T-cell (primary cell): ENCODE results near the gene RBPJ. TPM values are rescaled to one million over a fixed set of nuclear protein-coding genes. Genes with fewer than 3 reads are reported as not detected.
"Not testable (repeated sequence)": the region's sequence is repeated elsewhere in the genome, so short reads cannot be mapped to it uniquely, and the experiment has no call there.

Experiments used
- ATAC-seq, 4 experiments: fragments of 200-7000 bp in 3 of 4; fragments of 150-1000 bp in 1 of 4; cut with Tn5 transposase; replicated peaks in 1 of 4; 1 replicate in 3 of 4; 2 replicates in 1 of 4; pipeline ENCODE4 v1.10.0; 2021; ENCODE audit warnings: moderate library complexity in 3 of 4, mild to moderate bottlenecking in 2 of 4, moderate number of reproducible peaks in 1 of 4
- CTCF ChIA-PET, 2 donors: fragments of 300-600 bp; sonication (Branson Sonifier 250); formaldehyde crosslinking; loops; one replicate each; lab custom pipeline; 2022; ENCODE audit warnings: antibody characterized with exemption in 2 of 2; lab: Charles Lee
- POLR2A ChIA-PET, 2 donors: fragments of 300-600 bp; sonication (Branson Sonifier 250); formaldehyde crosslinking; loops; one replicate each; lab custom pipeline; 2022; ENCODE audit warnings: antibody characterized with exemption in 2 of 2; lab: Charles Lee
- DNase-seq, 35 experiments: peaks; one replicate each; pipeline versions ENCODE4 v3.0.0 to v3.0.0-alpha.2; 2013 to 2023
- H3K27ac ChIP-seq: one replicate; pipeline ENCODE4 v1.5.1; 2013; ENCODE audit warnings: low read length
- H3K27me3 ChIP-seq, 2 experiments: replicated peaks in 1 of 2; 1 replicate in 1 of 2; 2 replicates in 1 of 2; pipeline versions ENCODE4 v1.6.1 to v1.7.0; 2013; ENCODE audit warnings: low read length in 1 of 2, mixed read lengths in 1 of 2; ENCODE audit not compliant: control insufficient read depth in 2 of 2, insufficient read depth in 2 of 2; ENCODE audit errors: extremely low read depth in 1 of 2
- H3K36me3 ChIP-seq, 2 donors: 1 replicate in 1 of 2; 2 replicates in 1 of 2; pipeline versions ENCODE4 v1.6.1 to v1.7.0; 2013; ENCODE audit warnings: low read length in 1 of 2; ENCODE audit not compliant: control insufficient read depth in 2 of 2, insufficient read depth in 1 of 2; ENCODE audit errors: extremely low read depth in 1 of 2
- H3K4me1 ChIP-seq, 2 experiments: 1 replicate in 1 of 2; 2 replicates in 1 of 2; pipeline versions ENCODE4 v1.6.1 to v1.7.0; 2013; ENCODE audit warnings: low read length in 2 of 2, mixed read lengths in 1 of 2; ENCODE audit not compliant: insufficient read depth in 2 of 2, control insufficient read depth in 1 of 2; ENCODE audit errors: extremely low read depth in 1 of 2
- H3K4me3 ChIP-seq, 2 donors: 1 replicate in 1 of 2; 2 replicates in 1 of 2; pipeline versions ENCODE4 v1.5.1 to v1.7.0; 2013; ENCODE audit warnings: mild to moderate bottlenecking in 2 of 2, low read length in 1 of 2, moderate library complexity in 1 of 2; ENCODE audit not compliant: control insufficient read depth in 1 of 2; ENCODE audit errors: extremely low read depth in 1 of 2
- H3K9me3 ChIP-seq: 2 replicates; pipeline ENCODE4 v1.7.0; 2013
- H3K27ac Mint-ChIP-seq, 2 donors: one replicate each; pipeline ENCODE4 v1.8.0; 2020 to 2021; ENCODE audit warnings: mild to moderate bottlenecking in 2 of 2, mixed read lengths in 2 of 2
- H3K27me3 Mint-ChIP-seq, 2 donors: one replicate each; pipeline ENCODE4 v1.8.0; 2021 to 2022; ENCODE audit warnings: mixed read lengths in 2 of 2
- H3K36me3 Mint-ChIP-seq: one replicate; pipeline ENCODE4 v1.8.0; 2021; ENCODE audit warnings: mixed read lengths
- H3K4me1 Mint-ChIP-seq, 3 donors: one replicate each; pipeline ENCODE4 v1.8.0; 2020 to 2022; ENCODE audit warnings: mixed read lengths in 3 of 3, mild to moderate bottlenecking in 1 of 3
- H3K4me3 Mint-ChIP-seq, 3 donors: one replicate each; pipeline ENCODE4 v1.8.0; 2020 to 2022; ENCODE audit warnings: mild to moderate bottlenecking in 3 of 3, mixed read lengths in 3 of 3, moderate library complexity in 3 of 3
- H3K9me3 Mint-ChIP-seq, 3 donors: one replicate each; pipeline ENCODE4 v1.8.0; 2020 to 2022; ENCODE audit warnings: mixed read lengths in 3 of 3
- WGBS: methylation state at CpG from one replicate; pipeline ENCODE4 v1.1.5; 2013; ENCODE audit warnings: missing lambda C conversion rate; ENCODE audit not compliant: insufficient coverage; 5-methylcytosine and 5-hydroxymethylcytosine counted together
- total RNA-seq, 35 experiments: library from RNA in 6 of 35; stranded (reverse) in 6 of 35; fragments of 120-200 nt in 1 of 35; gene quantifications; one replicate each; pipeline versions ENCODE4 v1.2.1 to v1.2.4 and lab custom pipeline; 2013 to 2026

Gene RBPJ
- total RNA-seq, 5 donors from 2014 or later (not counting 1 experiment from before 2014, with no cell fraction given), result 55.6 to 81.1 (median 60.5) TPM

- Histone ChIP-seq H3K9me3 (no peaks in the 10 kb centered on the region), H3K27ac (no peak overlapping the region), H3K4me1 (peaks cover 0 to 2% of the 10 kb centered on the region in 2 experiments), H3K27me3 (no peaks in the 10 kb centered on the region), H3K4me3 (no peak overlapping the region), H3K36me3 (no peaks in the 10 kb centered on the region)
- ATAC-seq (no peak), DNase-seq (no peak)
- ChIA-PET POLR2A (interaction anchor here in 1 of 2 donors (0.6 kb wide), 1 partner anchor 9 kb away, joined by 3 read pairs; no protein-coding TSS in a partner anchor), CTCF (interaction anchor here in 1 of 2 donors (0.6 to 1.2 kb wide), 3 partner anchors 12 to 19 kb away, joined by 3 to 5 read pairs (median 3); no protein-coding TSS in a partner anchor)
- Mint-ChIP-seq H3K27me3 (no peaks in the 10 kb centered on the region), H3K4me1 (peaks cover 66 to 73% (median 71%) of the 10 kb centered on the region in 3 donors), H3K9me3 (no peaks in the 10 kb centered on the region), H3K36me3 (peaks cover 9% of the 10 kb centered on the region), H3K4me3 (no peak overlapping the region), H3K27ac (no peak overlapping the region)
- WGBS, result no CpG with 5 or more reads among the region's 2 CpGs
These were observed 28.7 kb downstream of the RBPJ start for GRCh38 chr4:26349496-26349895.

- no peaks in the 10 kb centered on the region for H3K9me3 Mint-ChIP-seq
- no peak overlapping the region for H3K4me3 ChIP-seq
- POLR2A ChIA-PET, result no interaction called here
- peaks cover 9 to 11% of the 10 kb centered on the region in 2 experiments for H3K4me1 ChIP-seq
- H3K9me3 ChIP-seq, result no peaks in the 10 kb centered on the region
- no peaks in the 10 kb centered on the region for H3K36me3 ChIP-seq
- H3K27me3 ChIP-seq, result no peaks in the 10 kb centered on the region
- H3K36me3 Mint-ChIP-seq, result peaks cover 9% of the 10 kb centered on the region
- H3K4me1 Mint-ChIP-seq, result peaks cover 49 to 57% (median 56%) of the 10 kb centered on the region in 3 donors
- H3K27ac Mint-ChIP-seq, result no peak overlapping the region
- WGBS, result 71% methylated on average over 1 of the region's 2 CpGs
- CTCF ChIA-PET, result no interaction called here
- H3K27me3 Mint-ChIP-seq, result no peaks in the 10 kb centered on the region
- H3K27ac ChIP-seq, result no peak overlapping the region
- DNase-seq, result no peak
- no peak for ATAC-seq
- no peak overlapping the region for H3K4me3 Mint-ChIP-seq
These were observed 30.9 kb downstream of the RBPJ start for GRCh38 chr4:26351685-26352084.

- no peak for DNase-seq
- Mint-ChIP-seq H3K4me3 (no peak overlapping the region), H3K4me1 (peaks cover 37 to 41% (median 37%) of the 10 kb centered on the region in 3 donors), H3K9me3 (no peaks in the 10 kb centered on the region), H3K36me3 (no peaks in the 10 kb centered on the region), H3K27me3 (no peaks in the 10 kb centered on the region), H3K27ac (no peak overlapping the region)
- H3K27me3 ChIP-seq, result no peaks in the 10 kb centered on the region
- no peak overlapping the region for H3K4me3 ChIP-seq
- ATAC-seq, result no peak
- H3K36me3 ChIP-seq, result no peaks in the 10 kb centered on the region
- CTCF ChIA-PET, result interaction anchor here (0.5 to 1.2 kb wide), 5 partner anchors 18 to 75 kb away, joined by 3 to 10 read pairs (median 4); no protein-coding TSS in a partner anchor
- no peak overlapping the region for H3K27ac ChIP-seq
- no peaks in the 10 kb centered on the region for H3K9me3 ChIP-seq
- WGBS, result 95% methylated on average over 3 of the region's 7 CpGs
- H3K4me1 ChIP-seq, result peaks cover 9 to 11% of the 10 kb centered on the region in 2 experiments
- POLR2A ChIA-PET, result interaction anchor here in 1 of 2 donors (0.6 kb wide), 1 partner anchor 235 kb away, joined by 4 read pairs; no protein-coding TSS in a partner anchor
These were observed 33.7 kb downstream of the RBPJ start for GRCh38 chr4:26354491-26354890.

GRCh38 chr4:26355392-26356052 is 34.7 kb downstream of the RBPJ start:
- H3K36me3 Mint-ChIP-seq, result no peaks in the 10 kb centered on the region
- H3K4me1 Mint-ChIP-seq, result peaks cover 32 to 35% (median 32%) of the 10 kb centered on the region in 3 donors
- Histone ChIP-seq H3K27ac (peak overlapping the region; percentile 27), H3K4me1 (peaks cover 10 to 11% of the 10 kb centered on the region in 2 experiments), H3K36me3 (no peaks in the 10 kb centered on the region), H3K27me3 (no peaks in the 10 kb centered on the region), H3K4me3 (no peak overlapping the region), H3K9me3 (no peaks in the 10 kb centered on the region)
- POLR2A ChIA-PET, result no interaction called here
- no peak overlapping the region for H3K27ac Mint-ChIP-seq
- H3K9me3 Mint-ChIP-seq, result no peaks in the 10 kb centered on the region
- H3K4me3 Mint-ChIP-seq, result no peak overlapping the region
- CTCF ChIA-PET, result interaction anchor here (0.6 to 1.8 kb wide), 3 partner anchors 25 to 768 kb away, joined by 3 to 7 read pairs (median 7); no protein-coding TSS in a partner anchor
- no peak for DNase-seq
- H3K27me3 Mint-ChIP-seq, result no peaks in the 10 kb centered on the region
- WGBS, result no CpG with 5 or more reads among the region's 1 CpG
- ATAC-seq, result peak in 1 of 4 experiments; percentile 29

GRCh38 chr4:26356081-26356501 is 35.3 kb downstream of the RBPJ start:
- WGBS, result 0% methylated on average over 1 of the region's 2 CpGs
- Mint-ChIP-seq H3K4me1 (peaks cover 32 to 37% (median 34%) of the 10 kb centered on the region in 3 donors), H3K4me3 (no peak overlapping the region), H3K9me3 (no peaks in the 10 kb centered on the region), H3K27me3 (no peaks in the 10 kb centered on the region), H3K36me3 (no peaks in the 10 kb centered on the region), H3K27ac (no peak overlapping the region)
- Histone ChIP-seq H3K4me1 (peaks cover 10 to 15% of the 10 kb centered on the region in 2 experiments), H3K9me3 (no peaks in the 10 kb centered on the region), H3K27ac (no peak overlapping the region), H3K4me3 (no peak overlapping the region), H3K36me3 (no peaks in the 10 kb centered on the region), H3K27me3 (no peaks in the 10 kb centered on the region)
- CTCF ChIA-PET, result interaction anchor here in 1 of 2 donors (0.6 to 1.8 kb wide), 4 partner anchors 12 to 26 kb away, joined by 3 to 7 read pairs (median 4); no protein-coding TSS in a partner anchor
- peak; percentile 27 to 45 (median 42) for ATAC-seq
- peak in 1 of 35 experiments; percentile 13 for DNase-seq
- POLR2A ChIA-PET, result interaction anchor here in 1 of 2 donors (0.6 kb wide), 1 partner anchor 64 kb away, joined by 3 read pairs; no protein-coding TSS in a partner anchor

GRCh38 chr4:26359521-26359920 is 38.7 kb downstream of the RBPJ start:
- H3K4me3 Mint-ChIP-seq, H3K27me3 ChIP-seq, H3K27ac Mint-ChIP-seq, DNase-seq, H3K36me3 Mint-ChIP-seq, POLR2A ChIA-PET, H3K36me3 ChIP-seq, ATAC-seq, H3K9me3 Mint-ChIP-seq, H3K4me3 ChIP-seq, CTCF ChIA-PET, H3K9me3 ChIP-seq, H3K27me3 Mint-ChIP-seq, H3K27ac ChIP-seq: not testable (repeated sequence)
- 96% methylated on average over 19 of the region's 32 CpGs for WGBS
- peaks cover 14 to 19% of the 10 kb centered on the region in 2 experiments for H3K4me1 ChIP-seq
- H3K4me1 Mint-ChIP-seq, result peaks cover 28 to 41% (median 35%) of the 10 kb centered on the region in 3 donors
